Ishikawa (cell line): ENCODE measurements around the gene CCDC170.

ENCODE experiments used
- CEBPB ChIP-seq: IDR thresholded peaks from 2 replicates; pipeline ENCODE4 v1.6.1; 2012
- CREB1 ChIP-seq: IDR thresholded peaks from 2 replicates; pipeline ENCODE4 v1.6.1; 2012; ENCODE audit warnings: low read depth
- EGR1 ChIP-seq: IDR thresholded peaks from 2 replicates; pipeline ENCODE4 v1.6.1; 2012
- EP300 ChIP-seq: IDR thresholded peaks from 2 replicates; pipeline ENCODE4 v1.6.1; 2012; ENCODE audit warnings: borderline replicate concordance
- FOXM1 ChIP-seq: IDR thresholded peaks from 2 replicates; pipeline ENCODE4 v1.6.1; 2012; ENCODE audit warnings: low read depth, borderline replicate concordance
- NFIC ChIP-seq: IDR thresholded peaks from 2 replicates; pipeline ENCODE4 v1.6.1; 2012
- RAD21 ChIP-seq: IDR thresholded peaks from 2 replicates; pipeline ENCODE4 v1.6.1; 2012; ENCODE audit warnings: low read depth
- TAF1 ChIP-seq: IDR thresholded peaks from 2 replicates; pipeline ENCODE4 v1.6.1; 2012; ENCODE audit warnings: low read depth, mild to moderate bottlenecking
- TCF12 ChIP-seq: IDR thresholded peaks from 2 replicates; pipeline ENCODE4 v1.6.1; 2012; ENCODE audit warnings: low read depth
- TEAD4 ChIP-seq: IDR thresholded peaks from 2 replicates; pipeline ENCODE4 v1.6.1; 2012
- YY1 ChIP-seq: IDR thresholded peaks from 2 replicates; pipeline ENCODE4 v1.6.1; 2012; ENCODE audit warnings: low read depth
- ZBTB7A ChIP-seq: IDR thresholded peaks from 2 replicates; pipeline ENCODE4 v1.6.1; 2012; ENCODE audit warnings: low read depth
- TF ChIP-seq, protein P1 (sequence below): IDR thresholded peaks from 2 replicates; pipeline ENCODE4 v1.6.1; 2012
- TF ChIP-seq, protein P2 (sequence below): IDR thresholded peaks from 2 replicates; pipeline ENCODE4 v1.6.1; 2012
- TF ChIP-seq, protein P3 (sequence below): IDR thresholded peaks from 2 replicates; pipeline ENCODE4 v1.6.1; 2012; ENCODE audit warnings: low read depth, mild to moderate bottlenecking

CCDC170 gene

DNA sequence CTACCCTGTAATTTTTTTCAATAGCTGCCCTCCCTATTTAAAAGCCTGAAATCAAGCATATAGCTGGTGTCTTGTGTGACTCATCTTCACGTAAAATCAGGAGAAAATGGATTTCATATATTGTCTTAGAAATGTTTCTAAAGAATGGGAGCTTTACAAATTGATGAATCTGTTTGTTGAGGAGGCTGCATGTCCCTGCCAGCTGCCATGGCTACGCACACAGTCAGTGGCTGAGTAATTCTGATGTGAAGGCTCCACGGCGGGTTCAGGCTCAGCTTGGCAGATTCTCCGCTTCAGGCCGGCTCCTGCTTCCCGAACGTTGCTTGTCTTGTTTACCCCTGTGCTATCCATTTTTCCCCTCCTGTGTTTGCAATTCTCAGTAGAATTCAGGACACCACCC lies 82.8 kb downstream of the CCDC170 start:
- TF ChIP-seq YY1 (no peak), FOXM1 (no peak), RAD21 (no peak), CREB1 (no peak), TAF1 (no peak), EGR1 (no peak)
- TF ChIP-seq, protein P1, sequence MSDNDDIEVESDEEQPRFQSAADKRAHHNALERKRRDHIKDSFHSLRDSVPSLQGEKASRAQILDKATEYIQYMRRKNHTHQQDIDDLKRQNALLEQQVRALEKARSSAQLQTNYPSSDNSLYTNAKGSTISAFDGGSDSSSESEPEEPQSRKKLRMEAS: no peak

DNA sequence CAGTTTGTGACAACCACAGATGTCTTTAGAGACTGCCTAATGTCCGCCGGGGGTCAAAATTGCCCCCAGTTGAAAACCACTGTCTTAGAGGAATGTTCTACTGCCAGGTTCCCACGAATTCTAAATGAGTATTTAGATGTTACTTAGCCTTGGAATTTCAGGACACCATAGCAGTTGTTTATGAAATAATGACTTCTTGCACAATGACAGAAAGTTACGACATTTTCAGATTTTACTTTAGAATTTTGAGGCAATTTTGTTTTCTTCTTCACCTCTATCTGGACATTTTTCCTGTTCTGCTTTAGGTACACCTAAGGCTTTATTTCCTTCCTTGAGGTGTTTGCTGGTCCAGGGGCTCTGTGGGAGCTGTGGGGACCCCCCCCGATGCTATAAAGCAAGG lies 83.4 kb downstream of the CCDC170 start:
- TF ChIP-seq, protein P2, sequence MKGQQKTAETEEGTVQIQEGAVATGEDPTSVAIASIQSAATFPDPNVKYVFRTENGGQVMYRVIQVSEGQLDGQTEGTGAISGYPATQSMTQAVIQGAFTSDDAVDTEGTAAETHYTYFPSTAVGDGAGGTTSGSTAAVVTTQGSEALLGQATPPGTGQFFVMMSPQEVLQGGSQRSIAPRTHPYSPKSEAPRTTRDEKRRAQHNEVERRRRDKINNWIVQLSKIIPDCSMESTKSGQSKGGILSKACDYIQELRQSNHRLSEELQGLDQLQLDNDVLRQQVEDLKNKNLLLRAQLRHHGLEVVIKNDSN: no peak
- TF ChIP-seq, protein P1: no peak
- no peak for TF ChIP-seq NFIC
- no peak for TF ChIP-seq YY1
- no peak for TF ChIP-seq EGR1
- no peak for TF ChIP-seq ZBTB7A
- no peak for TF ChIP-seq EP300
- no peak for TF ChIP-seq TCF12
- TF ChIP-seq CREB1: no peak
- no peak for TF ChIP-seq TAF1

DNA sequence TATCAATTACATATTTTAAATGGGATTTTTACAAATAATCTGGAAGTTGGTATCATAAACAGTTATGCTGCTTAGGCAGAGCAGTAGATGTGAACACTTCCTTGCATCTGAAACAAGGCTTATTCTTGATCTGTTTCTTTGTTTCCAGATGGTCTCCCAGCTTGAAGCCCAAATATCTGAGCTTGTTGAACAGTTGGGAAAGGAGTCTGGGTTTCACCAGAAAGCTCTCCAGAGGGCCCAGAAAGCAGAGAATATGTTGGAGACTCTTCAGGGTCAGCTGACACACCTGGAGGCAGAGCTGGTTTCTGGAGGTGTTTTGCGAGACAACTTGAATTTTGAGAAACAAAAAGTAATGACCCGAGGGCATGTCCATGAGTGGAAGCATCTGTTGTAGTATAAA lies 91.9 kb downstream of the CCDC170 start:
- TF ChIP-seq NFIC: no peak
- no peak for TF ChIP-seq FOXM1
- no peak for TF ChIP-seq RAD21
- no peak for TF ChIP-seq EP300
- TF ChIP-seq CREB1: no peak
- TF ChIP-seq, protein P3, sequence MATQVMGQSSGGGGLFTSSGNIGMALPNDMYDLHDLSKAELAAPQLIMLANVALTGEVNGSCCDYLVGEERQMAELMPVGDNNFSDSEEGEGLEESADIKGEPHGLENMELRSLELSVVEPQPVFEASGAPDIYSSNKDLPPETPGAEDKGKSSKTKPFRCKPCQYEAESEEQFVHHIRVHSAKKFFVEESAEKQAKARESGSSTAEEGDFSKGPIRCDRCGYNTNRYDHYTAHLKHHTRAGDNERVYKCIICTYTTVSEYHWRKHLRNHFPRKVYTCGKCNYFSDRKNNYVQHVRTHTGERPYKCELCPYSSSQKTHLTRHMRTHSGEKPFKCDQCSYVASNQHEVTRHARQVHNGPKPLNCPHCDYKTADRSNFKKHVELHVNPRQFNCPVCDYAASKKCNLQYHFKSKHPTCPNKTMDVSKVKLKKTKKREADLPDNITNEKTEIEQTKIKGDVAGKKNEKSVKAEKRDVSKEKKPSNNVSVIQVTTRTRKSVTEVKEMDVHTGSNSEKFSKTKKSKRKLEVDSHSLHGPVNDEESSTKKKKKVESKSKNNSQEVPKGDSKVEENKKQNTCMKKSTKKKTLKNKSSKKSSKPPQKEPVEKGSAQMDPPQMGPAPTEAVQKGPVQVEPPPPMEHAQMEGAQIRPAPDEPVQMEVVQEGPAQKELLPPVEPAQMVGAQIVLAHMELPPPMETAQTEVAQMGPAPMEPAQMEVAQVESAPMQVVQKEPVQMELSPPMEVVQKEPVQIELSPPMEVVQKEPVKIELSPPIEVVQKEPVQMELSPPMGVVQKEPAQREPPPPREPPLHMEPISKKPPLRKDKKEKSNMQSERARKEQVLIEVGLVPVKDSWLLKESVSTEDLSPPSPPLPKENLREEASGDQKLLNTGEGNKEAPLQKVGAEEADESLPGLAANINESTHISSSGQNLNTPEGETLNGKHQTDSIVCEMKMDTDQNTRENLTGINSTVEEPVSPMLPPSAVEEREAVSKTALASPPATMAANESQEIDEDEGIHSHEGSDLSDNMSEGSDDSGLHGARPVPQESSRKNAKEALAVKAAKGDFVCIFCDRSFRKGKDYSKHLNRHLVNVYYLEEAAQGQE: no peak
- no peak for TF ChIP-seq CEBPB
- TF ChIP-seq EGR1: no peak
- no peak for TF ChIP-seq YY1
- no peak for TF ChIP-seq TAF1
- no peak for TF ChIP-seq ZBTB7A
- TF ChIP-seq, protein P1: no peak
- no peak for TF ChIP-seq TEAD4
- TF ChIP-seq, protein P2: no peak
- no peak for TF ChIP-seq TCF12

DNA sequence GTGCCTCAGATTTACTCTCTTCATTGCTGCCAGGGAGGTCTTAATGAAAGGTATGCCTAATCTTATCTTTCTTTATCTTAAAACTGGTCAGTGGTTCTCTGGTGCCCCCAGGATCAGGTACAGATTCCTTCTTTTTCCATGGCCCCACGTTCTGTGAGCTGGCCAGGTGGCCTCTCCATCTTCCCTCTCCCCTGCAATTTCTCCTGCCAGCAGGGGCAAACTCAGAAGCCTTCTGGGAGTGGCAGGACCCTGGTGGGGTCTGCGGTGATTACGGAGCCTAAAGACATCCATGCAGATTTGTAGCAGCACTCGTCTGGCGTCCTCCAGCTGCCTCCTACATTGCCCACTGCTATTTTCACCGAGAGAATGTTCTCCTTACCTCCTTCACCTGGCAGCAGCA lies 95.8 kb downstream of the CCDC170 start:
- TF ChIP-seq, protein P2: no peak
- TF ChIP-seq EGR1: no peak
- TF ChIP-seq, protein P1: no peak
- TF ChIP-seq TAF1: no peak
- TF ChIP-seq FOXM1: no peak
- TF ChIP-seq EP300: no peak
- TF ChIP-seq RAD21: peak; percentile 26; the same call in 1 of the 2 replicates

DNA sequence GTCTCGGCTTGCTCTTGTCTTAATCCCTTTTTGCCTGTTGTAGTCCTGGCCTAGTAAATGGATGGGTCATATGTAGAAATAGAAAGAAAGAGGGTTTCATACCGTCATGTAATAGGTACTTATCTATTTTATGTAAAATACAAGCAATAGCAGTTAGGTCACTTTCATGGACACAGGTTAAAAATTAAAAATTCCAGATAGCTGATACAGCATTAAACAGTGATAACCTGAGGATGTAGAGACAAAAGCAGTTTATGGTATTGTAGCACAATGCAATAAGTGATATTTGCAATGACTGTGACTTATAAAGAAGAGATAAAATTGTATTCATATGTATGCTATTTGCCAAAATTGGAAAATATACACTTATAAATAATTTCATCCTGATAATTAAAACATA lies 96.9 kb downstream of the CCDC170 start:
- TF ChIP-seq NFIC (no peak), TAF1 (no peak), FOXM1 (no peak), RAD21 (no peak), EP300 (no peak), ZBTB7A (no peak), TEAD4 (no peak), CEBPB (no peak), CREB1 (no peak), YY1 (no peak), EGR1 (no peak)
- TF ChIP-seq, protein P1: no peak

DNA sequence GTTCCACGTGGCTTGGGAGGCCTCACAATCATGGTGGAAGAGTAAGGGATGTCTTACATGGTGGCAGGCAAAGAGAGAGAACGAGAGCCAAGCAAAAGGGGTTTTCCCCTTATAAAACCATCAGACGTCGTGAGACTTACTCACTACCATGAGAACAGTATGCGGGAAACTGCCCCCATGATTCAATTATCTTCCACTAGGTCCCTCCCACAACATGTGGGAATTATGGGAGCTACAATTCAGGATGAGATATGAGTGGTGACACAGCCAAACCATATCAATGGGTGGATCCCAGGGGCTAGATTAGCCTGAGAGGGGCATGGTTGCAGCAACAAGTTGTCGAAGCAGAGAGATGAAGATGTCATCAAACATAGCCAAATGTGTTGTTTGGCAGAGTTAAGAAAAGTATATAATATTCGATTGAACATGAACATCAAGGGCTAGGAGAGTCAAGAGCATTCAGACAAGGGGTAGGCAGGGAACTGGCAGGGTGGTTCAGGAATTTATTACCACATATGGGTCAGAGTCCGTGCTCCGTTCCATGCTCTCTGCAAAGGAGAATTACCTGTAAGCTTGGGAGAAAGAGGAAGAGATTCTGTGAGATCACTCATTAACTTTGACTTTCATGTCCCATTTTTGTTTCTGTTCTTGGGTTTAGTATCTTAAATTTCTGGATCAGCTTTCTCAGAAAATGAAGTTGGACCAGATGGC lies 98.8 kb downstream of the CCDC170 start:
- no peak for TF ChIP-seq YY1
- no peak for TF ChIP-seq RAD21
- TF ChIP-seq, protein P2: no peak
- no peak for TF ChIP-seq NFIC
- no peak for TF ChIP-seq EP300
- no peak for TF ChIP-seq TCF12
- TF ChIP-seq, protein P1: no peak
- TF ChIP-seq TEAD4: no peak
- no peak for TF ChIP-seq ZBTB7A
